H9 (cell line): ENCODE measurements around the gene PLD2. TPM values are rescaled to one million over a fixed set of nuclear protein-coding genes. Genes with fewer than 3 reads are reported as not detected.

ENCODE experiments used
- DNase-seq: peaks from one replicate; pipeline ENCODE4 v3.0.0-alpha.2; 2017
- H2AFZ ChIP-seq: one replicate; pipeline ENCODE4 v1.6.1; 2013; ENCODE audit warnings: mild to moderate bottlenecking, low read length, control low read depth, moderate library complexity
- H2AK5ac ChIP-seq: 2 replicates; pipeline ENCODE4 v1.6.1; 2013; ENCODE audit warnings: low read length, control low read depth, mixed read lengths; ENCODE audit not compliant: insufficient read length
- H2BK120ac ChIP-seq: one replicate; pipeline ENCODE4 v1.6.1; 2013; ENCODE audit warnings: low read depth, mild to moderate bottlenecking, low read length, control low read depth, inconsistent platforms; ENCODE audit not compliant: poor library complexity, severe bottlenecking
- H2BK12ac ChIP-seq: 2 replicates; pipeline ENCODE4 v1.6.1; 2013; ENCODE audit warnings: low read length, control low read depth, mixed read lengths, low read depth; ENCODE audit not compliant: insufficient read length
- H2BK15ac ChIP-seq: 2 replicates; pipeline ENCODE4 v1.6.1; 2013; ENCODE audit warnings: low read depth, low read length, control low read depth
- H2BK20ac ChIP-seq: one replicate; pipeline ENCODE4 v1.6.1; 2013; ENCODE audit warnings: low read depth, mild to moderate bottlenecking, low read length, control low read depth, inconsistent platforms; ENCODE audit not compliant: poor library complexity, severe bottlenecking
- H2BK5ac ChIP-seq: 2 replicates; pipeline ENCODE4 v1.6.1; 2013; ENCODE audit warnings: low read length, control low read depth, mixed read lengths; ENCODE audit not compliant: insufficient read length
- H3K14ac ChIP-seq: 2 replicates; pipeline ENCODE4 v1.6.1; 2013; ENCODE audit warnings: low read length, control low read depth; ENCODE audit not compliant: insufficient read depth
- H3K18ac ChIP-seq: 2 replicates; pipeline ENCODE4 v1.6.1; 2013; ENCODE audit warnings: low read depth, mild to moderate bottlenecking, mixed read lengths, low read length, control low read depth; ENCODE audit not compliant: insufficient read length
- H3K23ac ChIP-seq: 2 replicates; pipeline ENCODE4 v1.6.1; 2013; ENCODE audit warnings: low read length, control low read depth, mixed read lengths, low read depth; ENCODE audit not compliant: insufficient read length
- H3K23me2 ChIP-seq: 2 replicates; pipeline ENCODE4 v1.6.1; 2013; ENCODE audit warnings: low read depth, mild to moderate bottlenecking, mixed read lengths, low read length, control low read depth; ENCODE audit not compliant: insufficient read length, poor library complexity, severe bottlenecking
- H3K27ac ChIP-seq: 2 replicates; pipeline ENCODE4 v1.5.1; 2013; ENCODE audit warnings: low read length, control low read depth, mixed read lengths, low read depth; ENCODE audit not compliant: insufficient read length
- H3K27me3 ChIP-seq: 2 replicates; pipeline ENCODE4 v1.6.1; 2013; ENCODE audit warnings: low read length, control low read depth, inconsistent platforms; ENCODE audit not compliant: insufficient read depth
- H3K4ac ChIP-seq: 2 replicates; pipeline ENCODE4 v1.6.1; 2013; ENCODE audit warnings: low read depth, mild to moderate bottlenecking, control low read depth, inconsistent platforms, low read length, moderate library complexity
- H3K4me1 ChIP-seq: 2 replicates; pipeline ENCODE4 v1.6.1; 2013; ENCODE audit warnings: low read length, control low read depth, inconsistent platforms; ENCODE audit not compliant: insufficient read depth
- H3K4me2 ChIP-seq: 2 replicates; pipeline ENCODE4 v1.6.1; 2013; ENCODE audit warnings: low read length, control low read depth, mixed read lengths; ENCODE audit not compliant: insufficient read length, insufficient read depth
- H3K56ac ChIP-seq: 2 replicates; pipeline ENCODE4 v1.6.1; 2013; ENCODE audit warnings: low read depth, mild to moderate bottlenecking, mixed read lengths, low read length, control low read depth; ENCODE audit not compliant: insufficient read length
- H3K79me1 ChIP-seq: 2 replicates; pipeline ENCODE4 v1.6.1; 2013; ENCODE audit warnings: low read depth, mild to moderate bottlenecking, moderate library complexity, low read length, control low read depth, inconsistent platforms; ENCODE audit not compliant: insufficient read depth, poor library complexity, severe bottlenecking
- H3K79me2 ChIP-seq: 2 replicates; pipeline ENCODE4 v1.6.1; 2013; ENCODE audit warnings: low read length, control low read depth, inconsistent platforms; ENCODE audit not compliant: insufficient read depth
- H3K9ac ChIP-seq: 2 replicates; pipeline ENCODE4 v1.6.1; 2013; ENCODE audit warnings: low read length, control low read depth, mixed read lengths; ENCODE audit not compliant: insufficient read length; ENCODE audit errors: extremely low read depth
- H3K9me3 ChIP-seq: one replicate; pipeline ENCODE4 v1.6.1; 2013; ENCODE audit warnings: low read depth, low read length, inconsistent platforms; ENCODE audit not compliant: control insufficient read depth
- H3T11ph ChIP-seq: one replicate; pipeline ENCODE4 v1.6.1; 2013; ENCODE audit warnings: mild to moderate bottlenecking, low read length, control low read depth, inconsistent platforms
- H4K20me1 ChIP-seq: one replicate; pipeline ENCODE4 v1.6.1; 2013; ENCODE audit not compliant: control insufficient read depth, insufficient read length, insufficient read depth
- H4K5ac ChIP-seq: 2 replicates; pipeline ENCODE4 v1.6.1; 2013; ENCODE audit warnings: low read depth, mild to moderate bottlenecking, mixed read lengths, low read length, control low read depth; ENCODE audit not compliant: insufficient read length
- H4K8ac ChIP-seq: replicated peaks from 2 replicates; pipeline ENCODE4 v1.6.1; 2013; ENCODE audit warnings: low read length, control low read depth, mixed read lengths, low read depth; ENCODE audit not compliant: insufficient read length
- H4K91ac ChIP-seq: 2 replicates; pipeline ENCODE4 v1.6.1; 2013; ENCODE audit warnings: low read depth, mild to moderate bottlenecking, moderate library complexity, mixed read lengths, low read length, control low read depth; ENCODE audit not compliant: insufficient read length
- H3K27ac Mint-ChIP-seq, 3 experiments: 2 replicates in 2 of 3; 3 replicates in 1 of 3; pipeline ENCODE4 v1.8.0; 2020 to 2021; ENCODE audit warnings: mixed read lengths in 3 of 3, mild to moderate bottlenecking in 1 of 3, moderate library complexity in 1 of 3
- H3K27me3 Mint-ChIP-seq: 2 replicates; pipeline ENCODE4 v1.8.0; 2021; ENCODE audit warnings: low read depth, mild to moderate bottlenecking, moderate library complexity, mixed read lengths
- H3K36me3 Mint-ChIP-seq, 3 experiments: 2 replicates in 2 of 3; 3 replicates in 1 of 3; pipeline ENCODE4 v1.8.0; 2020 to 2021; ENCODE audit warnings: low read depth in 3 of 3, mixed read lengths in 3 of 3; ENCODE audit not compliant: insufficient read depth in 1 of 3
- H3K4me1 Mint-ChIP-seq, 2 experiments: 2 replicates each; pipeline ENCODE4 v1.8.0; 2020; ENCODE audit warnings: mixed read lengths in 2 of 2
- H3K4me3 Mint-ChIP-seq, 2 experiments: 2 replicates in 1 of 2; 3 replicates in 1 of 2; pipeline ENCODE4 v1.8.0; 2020 to 2021; ENCODE audit warnings: mild to moderate bottlenecking in 2 of 2, mixed read lengths in 2 of 2, moderate library complexity in 1 of 2
- H3K9me3 Mint-ChIP-seq, 2 experiments: 2 replicates in 1 of 2; 3 replicates in 1 of 2; pipeline ENCODE4 v1.8.0; 2020; ENCODE audit warnings: mild to moderate bottlenecking in 2 of 2, mixed read lengths in 2 of 2, moderate library complexity in 1 of 2
- WGBS: extraction: QIAGEN DNeasy Blood & Tissue Kit; methylation state at CpG from one replicate; pipeline ENCODE4 v1.1.7; 2013; ENCODE audit warnings: missing lambda C conversion rate, low lambda C conversion rate, mixed read lengths; ENCODE audit not compliant: insufficient read length; ENCODE audit errors: extremely low coverage; 5-methylcytosine and 5-hydroxymethylcytosine counted together
- total RNA-seq: library from RNA; stranded (reverse); gene quantifications from 2 replicates; pipeline ENCODE4 v1.2.1, GENCODE V29; 2021
- TF ChIP-seq, protein P1 (sequence below): fragments of 200-600 bp; sonication (generic); conservative IDR thresholded peaks from 3 replicates; pipeline ENCODE4 v1.8.0; 2021; ENCODE audit warnings: antibody characterized with exemption, mild to moderate bottlenecking

PLD2 gene
- total RNA-seq, 1 experiment from 2014 or later, result 63.3 TPM

DNA sequence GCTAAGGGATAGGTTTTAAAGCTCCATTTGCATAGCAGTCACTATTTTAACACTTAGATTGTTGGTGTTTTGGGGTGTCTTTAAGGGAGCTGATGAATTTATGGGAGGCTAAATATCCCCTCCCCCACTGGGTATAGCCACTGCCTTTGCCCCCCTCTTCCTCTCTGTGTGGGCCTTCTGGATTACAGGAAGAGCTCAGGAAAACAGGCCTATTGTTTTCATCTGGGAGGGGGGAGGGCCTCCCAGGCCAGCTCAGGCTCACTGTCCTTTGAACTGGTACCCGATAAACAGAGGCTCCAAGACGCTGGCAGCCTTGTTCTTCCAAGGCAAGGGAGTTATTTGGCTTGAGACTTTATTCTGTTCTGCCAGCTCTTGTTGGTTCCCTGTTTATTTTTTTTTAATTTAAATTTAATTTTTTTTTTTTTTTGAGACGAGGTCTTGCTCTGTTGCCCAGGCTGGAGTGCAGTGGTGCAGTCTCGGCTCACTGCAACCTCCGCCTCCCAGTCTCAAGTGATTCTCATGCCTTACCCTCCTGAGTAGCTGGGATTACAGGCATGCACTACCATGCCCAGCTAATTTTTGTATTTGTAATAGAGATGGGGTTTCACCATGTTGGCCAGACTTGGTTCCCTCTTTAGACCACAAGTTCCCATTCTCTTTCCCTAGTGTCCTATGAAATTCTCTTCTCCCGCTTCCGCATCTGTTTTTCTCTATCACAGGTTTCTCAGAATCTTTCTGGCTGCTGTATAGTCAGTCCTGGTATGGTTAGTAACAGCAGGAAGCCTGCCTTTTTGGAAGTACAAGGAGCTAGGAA is 51.3 kb downstream of the PLD2 start:
- no peak overlapping the region for H2AFZ ChIP-seq
- Mint-ChIP-seq H3K36me3 (peaks cover 0 to 17% (median 5%) of the 10 kb centered on the region in 3 experiments; a peak in 5 of 7 replicates), H3K4me1 (peaks cover 60 to 61% of the 10 kb centered on the region in 2 experiments), H3K9me3 (no peaks in the 10 kb centered on the region), H3K27ac (peak overlapping the region; percentile 87 to 94 (median 92); a peak in 6 of 7 replicates), H3K4me3 (peak overlapping the region; percentile 32 to 57; a peak in 3 of 5 replicates), H3K27me3 (no peaks in the 10 kb centered on the region)
- H3K4me1 ChIP-seq, result peaks cover 21% of the 10 kb centered on the region; the same call in 1 of the 2 replicates
- no peak overlapping the region for H3T11ph ChIP-seq
- H3K18ac ChIP-seq, result no peak overlapping the region
- H3K23ac ChIP-seq, result no peak overlapping the region
- no peak overlapping the region for H3K9ac ChIP-seq
- H3K4ac ChIP-seq, result no peak overlapping the region
- no peak overlapping the region for H2AK5ac ChIP-seq
- no peak overlapping the region for H4K8ac ChIP-seq
- no peaks in the 10 kb centered on the region for H4K20me1 ChIP-seq
- H2BK12ac ChIP-seq, result no peak overlapping the region
- TF ChIP-seq, protein P1, sequence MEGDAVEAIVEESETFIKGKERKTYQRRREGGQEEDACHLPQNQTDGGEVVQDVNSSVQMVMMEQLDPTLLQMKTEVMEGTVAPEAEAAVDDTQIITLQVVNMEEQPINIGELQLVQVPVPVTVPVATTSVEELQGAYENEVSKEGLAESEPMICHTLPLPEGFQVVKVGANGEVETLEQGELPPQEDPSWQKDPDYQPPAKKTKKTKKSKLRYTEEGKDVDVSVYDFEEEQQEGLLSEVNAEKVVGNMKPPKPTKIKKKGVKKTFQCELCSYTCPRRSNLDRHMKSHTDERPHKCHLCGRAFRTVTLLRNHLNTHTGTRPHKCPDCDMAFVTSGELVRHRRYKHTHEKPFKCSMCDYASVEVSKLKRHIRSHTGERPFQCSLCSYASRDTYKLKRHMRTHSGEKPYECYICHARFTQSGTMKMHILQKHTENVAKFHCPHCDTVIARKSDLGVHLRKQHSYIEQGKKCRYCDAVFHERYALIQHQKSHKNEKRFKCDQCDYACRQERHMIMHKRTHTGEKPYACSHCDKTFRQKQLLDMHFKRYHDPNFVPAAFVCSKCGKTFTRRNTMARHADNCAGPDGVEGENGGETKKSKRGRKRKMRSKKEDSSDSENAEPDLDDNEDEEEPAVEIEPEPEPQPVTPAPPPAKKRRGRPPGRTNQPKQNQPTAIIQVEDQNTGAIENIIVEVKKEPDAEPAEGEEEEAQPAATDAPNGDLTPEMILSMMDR, result no peak
- H3K27me3 ChIP-seq, result no peaks in the 10 kb centered on the region
- H3K79me1 ChIP-seq, result no peaks in the 10 kb centered on the region
- H3K27ac ChIP-seq, result no peak overlapping the region
- H2BK20ac ChIP-seq, result no peak overlapping the region
- H3K14ac ChIP-seq, result no peak overlapping the region
- no peaks in the 10 kb centered on the region for H3K23me2 ChIP-seq
- H2BK5ac ChIP-seq, result no peak overlapping the region
- no peak overlapping the region for H4K91ac ChIP-seq
- no peak overlapping the region for H2BK120ac ChIP-seq
- H3K56ac ChIP-seq, result no peak overlapping the region
- H3K9me3 ChIP-seq, result no peaks in the 10 kb centered on the region
- H4K5ac ChIP-seq, result no peak overlapping the region
- DNase-seq, result peak; percentile 64
- peak overlapping the region; percentile 26 for H3K4me2 ChIP-seq
- no peak overlapping the region for H2BK15ac ChIP-seq
- WGBS, result no CpG with 5 or more reads among the region's 7 CpGs
- no peaks in the 10 kb centered on the region for H3K79me2 ChIP-seq
